CD4-positive, alpha-beta T cell treated with Interleukin-4 for 1 hour (primary cell): ENCODE data around the gene CDKN2C.
"Not testable (repeated sequence)": the region's sequence is repeated elsewhere in the genome, so short reads cannot be mapped to it uniquely, and the experiment has no call there.

Experiments
- DNase-seq, 2 donors: peaks; one replicate each; pipeline ENCODE4 v3.0.0-alpha.2; 2020 to 2022

CDKN2C gene

DNA sequence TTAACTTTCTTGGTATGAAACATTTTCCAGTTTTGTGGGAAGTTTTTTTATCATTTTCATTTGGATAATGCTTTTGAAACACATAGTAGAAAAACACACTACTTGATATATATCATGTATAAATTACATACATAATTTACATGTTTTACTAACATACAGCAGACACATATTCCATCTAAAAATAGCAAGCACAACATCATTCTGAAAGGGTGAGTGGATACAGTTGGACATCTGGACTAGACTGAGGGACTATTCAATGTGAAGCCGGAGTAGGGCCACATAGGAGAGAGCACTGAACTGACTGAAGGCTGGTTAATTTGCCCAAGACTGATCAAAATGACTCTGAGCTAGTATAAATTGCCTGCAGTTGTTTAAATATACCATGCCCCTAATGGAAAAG is 11.7 kb downstream of the CDKN2C start:
- no peak for DNase-seq

DNA sequence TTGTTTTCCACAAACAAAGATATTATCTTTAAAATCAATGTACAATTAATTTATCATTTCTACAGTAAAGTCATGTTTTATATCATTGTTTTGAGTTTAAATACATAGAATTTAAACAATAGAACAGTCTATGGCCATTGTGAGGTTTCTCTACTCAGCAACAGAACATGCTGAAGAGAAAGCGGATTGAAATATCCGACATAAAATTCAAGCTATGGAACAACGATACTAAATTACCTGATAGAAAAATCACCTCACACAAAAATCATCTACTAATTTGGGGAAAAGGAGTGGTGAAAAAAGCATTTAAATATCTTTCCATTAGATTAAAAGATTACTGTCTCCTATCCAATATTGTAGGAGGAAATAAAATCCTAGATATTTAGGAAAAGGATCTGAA is 12.6 kb downstream of the CDKN2C start:
- DNase-seq, result no peak

DNA sequence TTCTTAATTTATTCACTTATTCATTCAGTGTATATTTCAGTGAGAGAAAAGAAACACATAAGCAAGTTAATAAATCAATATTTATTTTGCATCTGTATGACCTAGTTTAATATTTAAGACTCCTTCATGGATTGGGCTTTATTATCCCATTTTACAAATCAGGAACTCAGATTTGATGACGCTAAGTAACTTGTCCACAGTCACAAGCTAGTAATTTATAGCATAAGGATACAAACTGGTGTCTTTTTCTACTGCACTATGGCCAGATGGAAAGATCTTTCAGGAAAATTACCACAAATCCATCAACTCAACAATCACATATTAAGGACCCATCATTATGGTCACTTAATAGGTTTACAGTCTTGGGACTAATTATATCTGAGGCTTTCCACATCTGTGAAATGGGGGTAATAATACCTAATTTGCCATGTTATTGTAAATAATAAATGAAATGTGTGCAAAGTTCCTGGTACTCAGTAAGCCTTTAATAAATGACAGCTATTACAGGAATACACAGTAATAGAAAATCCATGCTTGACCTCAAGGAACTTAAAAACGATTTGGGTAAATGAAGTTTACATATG is 13.3 kb downstream of the CDKN2C start:
- DNase-seq, result no peak

DNA sequence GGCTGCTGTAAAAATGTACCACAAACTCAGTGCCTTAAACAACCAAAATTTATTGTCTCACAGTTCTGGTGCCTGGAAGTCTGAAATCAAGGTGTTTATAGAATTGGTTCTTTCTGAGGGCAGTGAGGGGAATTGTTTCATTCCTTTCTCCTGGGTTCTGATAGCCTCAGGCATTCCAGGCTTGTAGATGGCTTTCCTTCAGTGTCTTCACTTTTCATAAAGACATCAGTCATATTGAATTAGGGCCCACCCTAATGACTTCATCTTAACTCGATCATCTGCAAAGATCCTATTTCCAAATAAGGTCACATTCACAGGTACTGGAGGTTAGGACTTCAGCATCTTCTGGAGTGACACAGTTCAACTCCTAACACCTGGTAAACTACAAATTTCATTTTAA is 15.0 kb downstream of the CDKN2C start:
- no peak for DNase-seq

DNA sequence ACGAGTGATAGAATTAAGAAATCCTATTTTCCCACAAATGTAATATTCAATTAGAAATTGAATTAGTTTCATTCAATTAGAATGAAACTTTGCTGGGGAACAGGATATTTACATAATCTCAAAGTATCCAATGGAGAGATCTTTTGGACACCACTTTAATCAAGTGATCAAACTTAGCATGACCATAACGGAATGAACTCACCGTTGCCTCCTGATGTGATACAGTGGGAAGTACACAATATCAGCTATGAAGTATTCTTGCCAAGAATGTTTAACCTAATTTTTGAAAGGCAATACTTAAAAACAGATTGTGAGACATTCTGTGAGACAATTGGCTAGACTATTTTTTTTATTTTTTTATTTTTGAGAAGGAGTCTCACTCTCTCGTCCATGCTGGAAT is 16.6 kb downstream of the CDKN2C start:
- DNase-seq, result no peak

DNA sequence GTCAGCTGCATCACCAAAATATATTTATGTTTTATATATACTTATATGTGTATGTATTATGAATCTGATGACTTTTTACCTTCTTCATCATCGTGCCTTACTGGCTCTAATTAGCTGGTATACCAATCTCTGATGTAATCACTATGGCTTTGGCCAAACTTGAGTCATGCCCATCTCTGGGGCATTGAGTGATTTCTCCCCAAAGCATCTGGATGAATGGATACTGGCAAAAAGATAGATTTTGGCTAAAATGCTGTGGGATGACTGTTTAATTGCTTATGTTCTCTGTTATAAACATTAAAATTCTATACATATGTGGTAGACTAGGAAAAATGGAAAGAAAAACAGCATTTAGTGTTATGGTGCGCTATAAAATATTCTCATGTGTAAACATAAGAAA is 19.6 kb downstream of the CDKN2C start:
- DNase-seq, result no peak

DNA sequence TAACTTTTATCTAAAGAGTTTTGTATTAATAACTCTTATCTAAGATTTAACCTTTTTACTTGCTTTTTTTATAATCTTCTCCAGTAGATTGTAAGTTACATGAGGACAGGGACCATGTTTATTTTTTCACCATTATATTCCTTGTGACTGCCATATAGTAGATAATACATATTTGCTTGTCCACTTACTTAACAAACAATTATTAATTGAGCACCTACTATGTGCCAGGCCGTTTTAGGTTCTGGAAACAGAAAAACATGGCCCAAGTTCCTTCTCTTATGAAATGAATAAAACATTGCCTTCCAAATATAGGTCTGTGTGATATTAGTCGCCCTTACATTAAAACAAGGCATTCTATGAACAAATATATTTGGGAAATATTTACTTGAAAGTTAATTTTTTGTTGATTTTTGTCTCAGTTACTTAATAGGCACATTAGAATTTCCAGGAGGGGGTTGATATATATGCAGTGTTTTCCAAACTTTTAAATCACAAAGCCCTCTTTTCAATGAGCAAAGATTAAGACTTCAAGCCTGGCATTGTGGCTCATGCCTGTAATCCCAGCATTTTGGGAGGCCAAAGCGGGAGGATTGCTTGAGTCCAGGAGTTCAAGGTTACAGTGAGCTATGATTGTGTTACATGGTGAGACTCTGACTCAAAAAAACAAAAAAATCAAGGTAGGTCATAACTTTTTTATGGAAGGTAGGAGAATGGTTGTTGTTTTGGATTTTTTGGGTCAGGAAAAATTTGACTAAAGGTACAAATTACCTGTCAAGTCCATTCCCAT is 22.7 kb downstream of the CDKN2C start:
- no peak for DNase-seq

DNA sequence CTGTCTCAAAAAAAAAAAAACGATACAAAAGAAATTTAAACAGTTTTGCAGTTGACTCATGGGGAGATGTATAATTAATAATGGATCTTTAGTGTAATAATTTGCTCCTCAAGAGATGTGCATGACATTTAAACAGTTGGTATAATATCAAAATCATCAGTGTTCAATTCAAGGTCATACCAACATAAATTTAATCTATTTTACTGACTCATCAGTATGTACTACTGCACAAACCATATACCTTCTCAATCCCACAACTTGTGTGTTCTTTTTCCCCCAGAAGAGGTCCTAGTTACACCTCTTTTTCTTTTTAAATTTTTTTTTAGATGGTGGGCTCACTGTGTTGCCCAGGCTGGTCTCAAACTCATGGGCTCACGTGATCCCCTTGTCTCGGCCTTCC is 23.6 kb downstream of the CDKN2C start:
- DNase-seq, result no peak

DNA sequence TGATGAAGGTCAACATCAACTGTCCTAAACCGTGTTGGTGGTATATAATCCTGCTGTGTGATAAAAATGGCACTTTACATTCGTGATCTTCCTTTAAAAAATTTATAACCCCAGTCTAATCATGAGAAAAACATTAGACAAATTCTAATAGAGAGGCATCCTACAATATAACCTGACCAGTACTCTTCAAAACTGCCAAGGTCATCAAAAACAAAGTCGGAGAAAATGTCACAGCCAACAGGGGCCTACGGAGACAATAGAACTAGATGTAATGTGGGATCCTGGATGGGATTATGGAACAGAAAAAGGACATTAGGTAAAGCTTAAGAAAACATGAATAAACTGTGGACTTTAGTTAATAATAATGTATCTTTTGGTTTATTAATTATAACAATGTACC is 25.0 kb downstream of the CDKN2C start:
- DNase-seq, result no peak

DNA sequence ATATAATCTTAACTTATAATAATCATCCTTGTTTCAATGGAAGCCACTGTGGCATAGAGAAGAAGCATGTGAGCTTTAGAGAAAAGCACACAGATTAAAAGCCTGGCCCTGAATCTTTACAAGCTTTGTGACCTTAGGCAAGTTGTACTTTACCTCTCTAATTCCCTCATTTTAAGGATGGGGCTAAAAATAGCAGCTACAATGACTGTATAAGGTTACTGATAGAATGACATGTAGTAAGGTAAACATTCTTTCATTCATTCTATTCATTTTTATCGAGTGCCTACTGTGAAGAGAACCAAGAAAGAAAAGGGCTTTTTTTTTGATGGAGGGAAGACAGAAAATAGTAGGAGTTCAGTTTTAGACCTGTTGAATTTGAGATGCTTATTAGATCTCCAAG is 25.6 kb downstream of the CDKN2C start:
- DNase-seq, result no peak

DNA sequence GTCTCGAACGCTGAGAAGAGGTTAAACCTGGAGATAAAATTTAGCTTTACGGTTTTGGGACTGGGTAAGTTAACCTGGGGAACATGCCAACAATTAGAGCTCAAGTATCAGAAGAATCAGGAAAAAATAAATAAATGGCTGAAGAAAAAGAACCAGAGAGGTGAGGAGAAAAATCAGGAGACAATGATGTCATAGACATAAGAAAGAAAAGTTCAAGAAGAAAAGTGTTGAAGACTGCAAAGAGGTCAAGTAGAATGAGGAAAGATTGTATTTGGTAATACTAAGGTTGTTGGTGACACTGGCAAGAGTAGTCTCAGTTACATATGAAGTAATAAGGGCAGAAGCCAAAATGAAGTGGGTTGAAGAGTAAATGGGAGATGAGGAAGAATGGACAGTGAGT is 26.0 kb downstream of the CDKN2C start:
- DNase-seq, result no peak

DNA sequence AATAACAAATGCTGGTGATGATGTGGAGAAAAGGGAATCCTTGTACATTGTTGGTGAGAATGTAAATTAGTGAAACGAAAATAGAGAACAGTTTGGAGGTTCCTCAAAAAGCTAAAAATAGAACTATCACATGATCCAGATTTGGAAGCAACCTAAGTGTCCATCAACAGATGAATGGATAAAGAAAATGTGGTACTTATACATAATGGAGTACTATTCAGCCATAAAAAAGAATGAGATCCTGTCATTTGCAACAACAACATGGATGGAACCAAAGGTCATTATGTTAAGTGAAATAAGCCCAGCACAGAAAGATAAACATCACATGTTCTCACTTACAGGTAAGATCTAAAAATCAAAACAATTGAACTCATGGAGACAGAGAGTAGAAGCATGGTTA is 29.3 kb downstream of the CDKN2C start:
- DNase-seq, result not testable (repeated sequence)

DNA sequence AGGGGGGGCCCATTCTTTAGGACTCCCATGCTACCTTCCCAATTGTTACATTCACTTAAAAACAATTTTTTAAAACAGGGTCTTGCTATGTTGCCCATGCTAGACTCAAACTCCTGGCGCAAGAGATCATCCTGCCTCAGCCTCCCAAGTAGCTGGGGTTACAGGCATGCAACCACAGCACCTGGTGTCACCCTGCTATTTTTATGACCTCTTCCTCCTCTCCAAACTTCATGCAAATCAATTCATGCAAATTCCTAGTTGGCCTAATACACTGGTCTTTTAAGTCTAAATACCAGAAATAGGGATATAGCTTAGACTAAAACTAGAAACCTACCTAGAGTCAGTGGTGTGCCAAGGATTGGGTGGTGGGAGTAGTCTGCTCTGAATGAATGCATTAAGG is 30.1 kb downstream of the CDKN2C start:
- no peak for DNase-seq

DNA sequence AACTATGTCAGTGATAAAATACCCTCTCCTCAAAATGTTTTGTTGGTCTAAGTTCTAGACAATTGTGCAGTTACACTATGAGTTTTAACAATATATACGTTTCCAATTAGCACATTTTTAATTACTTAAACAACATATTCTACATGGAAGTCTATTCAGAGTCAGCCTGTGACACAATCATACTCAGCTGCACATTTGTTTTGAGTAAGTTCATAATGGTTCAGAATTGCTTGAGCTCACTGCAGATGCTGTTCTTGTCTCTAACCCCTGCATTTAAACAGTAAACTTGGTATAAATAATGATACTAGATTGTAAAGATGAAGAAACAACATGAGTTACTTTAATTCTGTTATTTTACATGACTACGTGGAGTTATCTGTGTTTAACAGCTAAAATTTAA is 30.6 kb downstream of the CDKN2C start:
- no peak for DNase-seq

DNA sequence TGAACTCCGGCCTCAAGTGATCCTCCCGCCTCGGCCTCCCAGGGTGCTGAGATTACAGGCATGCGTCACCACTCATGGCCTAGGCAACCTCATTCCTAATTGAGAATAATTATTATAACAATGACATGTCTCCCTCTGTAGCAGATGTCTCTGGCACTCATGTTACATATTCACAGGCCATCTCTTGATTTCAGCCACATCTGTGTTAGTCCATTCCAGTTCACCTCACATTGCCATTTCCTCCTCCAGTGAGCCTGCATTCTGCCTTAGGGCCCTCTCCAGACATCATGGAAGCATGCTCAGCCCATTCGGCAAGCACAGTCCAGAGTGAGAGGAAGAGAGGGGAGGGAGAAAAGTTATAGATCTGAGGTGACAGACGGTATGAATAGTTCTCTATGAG is 32.5 kb downstream of the CDKN2C start:
- no peak for DNase-seq

DNA sequence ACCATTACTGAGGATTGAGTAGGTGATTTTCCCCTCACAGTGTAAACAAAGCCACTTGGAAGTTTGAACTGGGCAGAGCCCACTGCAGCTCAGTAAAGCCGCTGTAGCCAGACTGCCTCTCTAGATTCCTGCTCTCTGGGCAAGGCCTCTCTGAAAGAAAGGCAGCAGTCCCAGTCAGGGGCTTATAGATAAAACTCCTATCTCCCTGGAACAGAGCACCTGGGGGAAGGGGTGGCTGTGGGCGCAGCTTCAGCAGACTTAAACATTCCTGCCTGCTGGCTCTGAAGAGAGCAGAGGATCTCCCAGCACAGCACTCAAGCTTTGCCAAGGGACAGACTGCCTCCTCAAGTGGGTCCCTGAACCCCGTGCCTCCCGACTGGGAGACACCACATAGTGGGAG is 35.5 kb downstream of the CDKN2C start:
- DNase-seq, result not testable (repeated sequence)

DNA sequence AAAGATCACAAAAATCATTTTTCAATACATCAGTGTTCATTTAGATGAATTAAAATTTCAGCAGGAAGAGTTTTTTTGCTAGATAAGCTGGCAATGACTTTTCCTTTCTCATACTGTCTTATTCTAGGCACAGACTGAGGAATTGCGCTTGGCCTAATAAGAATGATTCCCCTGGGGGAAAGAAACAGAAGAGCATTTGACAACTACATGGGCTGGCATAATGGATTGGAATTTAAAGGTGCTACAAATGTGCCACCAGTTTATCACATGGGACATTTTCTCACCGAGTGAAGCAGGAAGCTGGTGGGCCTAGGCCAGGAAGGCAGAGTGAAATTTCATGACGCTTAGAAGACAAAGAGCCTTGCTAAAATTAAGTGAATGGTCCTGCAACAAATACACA is 39.3 kb downstream of the CDKN2C start:
- DNase-seq, result no peak

DNA sequence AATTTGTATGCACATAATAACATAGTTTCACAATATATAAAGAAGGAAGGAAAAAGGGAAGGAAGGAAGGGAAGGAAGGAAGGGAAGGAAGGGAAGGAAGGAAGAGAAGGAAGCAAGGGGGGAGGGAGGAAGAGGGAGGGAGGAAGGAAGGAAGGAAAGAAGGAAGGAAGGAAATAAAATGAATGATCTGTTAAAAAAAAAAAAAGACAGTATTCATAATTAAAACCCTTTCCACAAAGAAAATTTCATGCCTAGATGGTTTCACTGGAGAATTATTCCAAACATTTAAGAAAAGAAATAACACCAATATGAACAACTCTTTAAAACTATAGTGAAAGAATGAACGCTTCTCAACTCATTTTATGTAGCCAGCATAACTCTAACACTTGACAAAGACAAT is 44.8 kb downstream of the CDKN2C start:
- DNase-seq, result no peak

DNA sequence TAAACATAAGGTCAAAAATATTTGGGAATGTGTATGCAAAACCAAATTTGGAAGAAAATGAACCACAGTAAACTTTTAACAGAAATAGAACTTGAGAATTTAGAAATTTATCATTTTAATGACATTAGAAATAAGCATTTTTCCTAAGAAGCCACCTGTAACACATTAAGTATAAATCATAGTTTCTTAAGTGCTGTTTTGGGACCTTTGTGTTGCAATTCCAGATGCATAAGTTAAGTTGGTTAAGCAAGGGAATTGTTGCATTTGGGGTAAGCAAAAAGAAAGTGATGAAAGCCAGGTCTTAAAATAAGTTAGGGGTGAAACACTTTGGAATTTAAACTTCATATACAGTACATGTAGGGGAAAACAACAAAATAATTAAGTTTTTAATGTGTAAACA is 49.8 kb downstream of the CDKN2C start:
- DNase-seq, result no peak
